DMS114 treated with DMSO at 0.1 percent for 48 hours (cell line): ENCODE results near the gene TNFSF13.
"Not testable (repeated sequence)": the region's sequence is repeated elsewhere in the genome, so short reads cannot be mapped to it uniquely, and the experiment has no call there.

Experiments used
- DNase-seq: peaks from one replicate; lab custom pipeline; 2025; ENCODE audit not compliant: unreplicated experiment; lab: John Stamatoyannopoulos, UW

Gene TNFSF13

DNA sequence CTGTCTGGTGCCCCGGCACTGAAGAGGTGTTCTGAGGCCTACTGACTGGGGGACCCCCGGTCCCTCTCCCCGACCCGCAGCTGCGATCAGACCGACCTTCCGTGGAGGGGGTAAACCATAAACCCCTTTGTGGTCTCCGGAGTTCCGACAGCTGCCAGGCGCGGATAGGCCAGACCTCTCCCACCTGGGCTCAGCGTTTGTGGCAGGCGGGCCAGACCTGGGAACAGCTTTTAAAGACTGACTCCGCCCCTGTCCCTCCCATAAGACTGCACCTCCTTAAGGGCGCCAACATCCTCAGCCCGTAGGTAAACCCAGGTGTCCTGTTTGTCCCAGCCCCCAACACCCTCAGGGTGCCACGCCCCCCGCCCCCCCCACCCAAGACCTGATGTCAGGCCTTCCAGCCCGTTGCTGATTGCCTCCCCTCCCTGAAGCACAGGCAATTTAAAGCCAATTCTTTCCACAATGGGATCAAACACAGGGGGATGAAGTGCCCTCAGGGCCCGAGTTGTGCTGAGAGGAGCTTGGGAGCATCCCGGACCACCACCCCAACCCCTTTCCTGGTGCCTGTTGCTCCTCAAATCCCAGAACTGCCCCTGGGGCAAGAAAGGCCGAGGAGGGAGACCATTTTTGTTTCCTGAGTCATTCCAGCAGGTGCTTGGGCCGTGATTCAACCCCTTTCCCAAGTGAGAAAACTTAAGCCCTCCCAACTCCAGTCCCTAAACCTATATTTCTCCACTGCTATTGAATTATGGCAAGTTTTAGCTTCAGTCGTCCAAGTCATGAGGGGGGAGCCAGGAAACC is 31.5 kb downstream of the TNFSF13 start, which contains the start of gene SOX15:
Gene SOX15, minus strand, starts transcription at position 204 of the 801 bp plus-strand sequence. CDS start 418 bp downstream, outside the sequence.
- no peak for DNase-seq

- DNase-seq = no peak
Measured at GRCh38 chr17:7590743-7591142, 32.2 kb downstream of the TNFSF13 start.

- DNase-seq = no peak
Measured at GRCh38 chr17:7591596-7591995, 33.0 kb downstream of the TNFSF13 start.

- no peak for DNase-seq
Measured at GRCh38 chr17:7592422-7593021, 34.0 kb downstream of the TNFSF13 start.

DNA sequence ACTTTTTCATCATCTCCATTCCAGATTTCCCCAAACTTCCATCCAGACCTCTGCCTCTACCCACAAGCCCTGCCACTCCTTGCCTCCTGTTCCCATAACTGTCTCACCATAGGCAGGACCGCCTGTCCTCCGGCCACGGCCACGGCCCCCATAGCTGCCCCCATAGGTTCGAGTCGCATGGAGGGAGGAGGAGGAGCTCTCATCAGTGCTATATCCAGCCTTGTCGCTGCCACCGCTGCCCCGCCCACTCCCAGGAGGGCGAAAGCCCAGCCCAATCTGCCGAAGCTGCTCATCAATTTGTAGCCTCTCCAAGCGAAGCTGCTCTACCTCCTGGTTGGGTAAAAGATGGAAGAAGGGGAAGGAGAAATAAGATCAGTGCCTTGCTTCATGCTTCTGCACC is 34.7 kb downstream of the TNFSF13 start:
- no peak for DNase-seq

- DNase-seq = not testable (repeated sequence)
Measured at GRCh38 chr17:7597561-7597960, 39.0 kb downstream of the TNFSF13 start.

DNA sequence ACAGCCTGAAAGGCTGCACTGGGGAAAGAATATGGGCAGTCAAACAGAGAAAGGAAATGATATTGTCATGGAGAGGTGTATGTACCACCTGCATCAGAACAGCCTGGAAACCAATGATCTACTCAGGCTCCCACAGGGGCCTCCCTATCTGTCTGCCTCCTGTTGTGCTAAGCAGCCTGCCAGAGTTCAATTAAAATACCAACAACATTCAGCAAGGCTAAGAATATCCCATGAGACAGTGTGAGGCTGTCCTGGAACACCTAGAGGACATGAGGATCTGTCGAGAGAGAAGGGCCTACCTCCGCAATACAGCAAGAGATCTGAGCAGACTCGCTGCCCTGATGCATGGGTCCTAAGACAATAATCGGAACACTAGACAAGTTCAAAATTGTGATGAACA is 47.7 kb downstream of the TNFSF13 start:
- no peak for DNase-seq

DNA sequence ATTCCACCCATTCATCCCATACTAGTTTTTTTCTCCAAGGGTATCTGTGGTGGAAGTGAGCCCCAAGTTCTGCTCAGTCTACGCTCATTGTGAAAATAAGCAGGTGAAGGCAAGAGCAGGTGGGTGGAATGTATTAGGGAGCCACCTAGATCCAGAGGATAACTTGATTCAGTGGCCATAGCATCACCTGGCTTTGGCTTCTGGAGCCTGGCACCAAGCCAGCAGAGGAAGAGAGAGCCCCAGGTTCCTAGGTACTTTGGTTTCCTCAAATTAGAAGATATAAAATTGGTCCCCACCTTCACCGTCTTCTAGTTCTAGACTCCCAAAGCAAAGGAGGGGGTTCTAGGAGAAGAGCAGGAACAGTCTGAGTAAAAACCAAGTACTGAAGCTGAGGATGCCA is 52.1 kb downstream of the TNFSF13 start:
- no peak for DNase-seq
